CD14-positive monocyte (primary cell): ENCODE data around the gene CUL4A. TPM values are rescaled to one million over a fixed set of nuclear protein-coding genes. Genes with fewer than 3 reads are reported as not detected.

Experiments used
- DNase-seq, 3 donors: peaks; one replicate each; pipeline ENCODE4 v3.0.0-alpha.2; 2011 to 2022
- H2AFZ ChIP-seq: 2 replicates; pipeline ENCODE4 v1.6.0; 2012; ENCODE audit warnings: mild to moderate bottlenecking, low read depth, low read length, inconsistent platforms; ENCODE audit not compliant: insufficient read depth, poor library complexity, severe bottlenecking
- H3K27ac ChIP-seq, 2 donors: 1 replicate in 1 of 2; 2 replicates in 1 of 2; pipeline ENCODE4 v1.5.1; 2012 to 2013; ENCODE audit warnings: low read length in 2 of 2, control low read depth in 1 of 2, inconsistent platforms in 1 of 2, low read depth in 1 of 2, mild to moderate bottlenecking in 1 of 2
- H3K27me3 ChIP-seq, 2 donors: one replicate each; pipeline versions ENCODE4 v1.6.0 to v1.6.1; 2011 to 2013; ENCODE audit warnings: low read length in 2 of 2; ENCODE audit not compliant: control insufficient read depth in 2 of 2, insufficient read depth in 2 of 2
- H3K36me3 ChIP-seq, 2 donors: replicated peaks in 1 of 2; 1 replicate in 1 of 2; 2 replicates in 1 of 2; pipeline versions ENCODE4 v1.5.1 to v1.6.1; 2012 to 2013; ENCODE audit warnings: low read length in 2 of 2, control low read depth in 1 of 2, inconsistent platforms in 1 of 2, mild to moderate bottlenecking in 1 of 2; ENCODE audit not compliant: insufficient read depth in 2 of 2, control insufficient read depth in 1 of 2
- H3K4me1 ChIP-seq, 2 donors: 1 replicate in 1 of 2; 2 replicates in 1 of 2; pipeline versions ENCODE4 v1.5.1 to v1.6.1; 2012 to 2013; ENCODE audit warnings: low read length in 2 of 2, control low read depth in 1 of 2, inconsistent platforms in 1 of 2, mild to moderate bottlenecking in 1 of 2, moderate library complexity in 1 of 2; ENCODE audit not compliant: insufficient read depth in 2 of 2, control insufficient read depth in 1 of 2
- H3K4me2 ChIP-seq: replicated peaks from 2 replicates; pipeline ENCODE3; 2012; ENCODE audit warnings: low read length, moderate library complexity, mild to moderate bottlenecking; ENCODE audit not compliant: poor library complexity, severe bottlenecking; ENCODE audit errors: extremely low read depth
- H3K4me3 ChIP-seq, 3 experiments: fragments of 200-600 bp in 1 of 3; sonication (generic) in 1 of 3; replicated peaks in 1 of 3; 1 replicate in 2 of 3; 2 replicates in 1 of 3; pipeline ENCODE4 v1.5.1; 2011 to 2013; ENCODE audit warnings: low read length in 3 of 3, mild to moderate bottlenecking in 3 of 3, control low read depth in 2 of 3, low read depth in 2 of 3, inconsistent platforms in 1 of 3, moderate library complexity in 1 of 3
- H3K79me2 ChIP-seq: 2 replicates; pipeline ENCODE4 v1.6.0; 2012; ENCODE audit warnings: mild to moderate bottlenecking, control low read depth, inconsistent platforms, low read length, moderate library complexity; ENCODE audit not compliant: insufficient read depth
- H3K9ac ChIP-seq: 2 replicates; pipeline ENCODE4 v1.6.0; 2017; ENCODE audit warnings: low read length, mild to moderate bottlenecking; ENCODE audit not compliant: insufficient read depth, poor library complexity, severe bottlenecking
- H3K9me3 ChIP-seq, 2 donors: replicated peaks in 1 of 2; 1 replicate in 1 of 2; 2 replicates in 1 of 2; pipeline versions ENCODE4 v1.5.1 to v1.6.1; 2012 to 2013; ENCODE audit warnings: low read length in 2 of 2, control low read depth in 1 of 2; ENCODE audit not compliant: control insufficient read depth in 1 of 2, insufficient read depth in 1 of 2
- H4K20me1 ChIP-seq: 2 replicates; pipeline ENCODE4 v1.6.0; 2012; ENCODE audit warnings: mild to moderate bottlenecking, low read length, control low read depth, moderate library complexity; ENCODE audit not compliant: insufficient read depth
- H3K27ac Mint-ChIP-seq, 7 donors: one replicate each; pipeline ENCODE4 v1.8.0; 2020; ENCODE audit warnings: mild to moderate bottlenecking in 7 of 7, mixed read lengths in 7 of 7, moderate library complexity in 6 of 7, inconsistent platforms in 2 of 7
- H3K27me3 Mint-ChIP-seq, 3 donors: one replicate each; pipeline ENCODE4 v1.8.0; 2021 to 2022; ENCODE audit warnings: low read depth in 3 of 3, mild to moderate bottlenecking in 3 of 3, mixed read lengths in 3 of 3, moderate library complexity in 3 of 3, inconsistent platforms in 1 of 3
- H3K36me3 Mint-ChIP-seq, 2 donors: one replicate each; pipeline ENCODE4 v1.8.0; 2020; ENCODE audit warnings: mixed read lengths in 2 of 2, inconsistent platforms in 1 of 2, mild to moderate bottlenecking in 1 of 2
- H3K4me1 Mint-ChIP-seq: one replicate; pipeline ENCODE4 v1.8.0; 2020; ENCODE audit warnings: mild to moderate bottlenecking, mixed read lengths
- H3K4me3 Mint-ChIP-seq, 2 donors: one replicate each; pipeline ENCODE4 v1.8.0; 2020; ENCODE audit warnings: mild to moderate bottlenecking in 2 of 2, mixed read lengths in 2 of 2, moderate library complexity in 1 of 2
- H3K9me3 Mint-ChIP-seq, 7 donors: one replicate each; pipeline ENCODE4 v1.8.0; 2020 to 2022; ENCODE audit warnings: mixed read lengths in 7 of 7, mild to moderate bottlenecking in 6 of 7, moderate library complexity in 6 of 7, inconsistent platforms in 2 of 7
- CTCF ChIP-seq: fragments of 200-600 bp; IDR thresholded peaks from one replicate; pipeline ENCODE4 v1.8.0; 2022; ENCODE audit warnings: antibody characterized with exemption, mild to moderate bottlenecking
- WGBS: methylation state at CpG from one replicate; pipeline ENCODE4 v1.1.5; 2013; ENCODE audit warnings: missing lambda C conversion rate; ENCODE audit not compliant: insufficient coverage; 5-methylcytosine and 5-hydroxymethylcytosine counted together
- intact Hi-C, 2 donors: fragments of 100-400 bp; cut with micrococcal nuclease; formaldehyde crosslinking; loops; one replicate each; pipeline versions ENCODE4 v1.15.0 to v1.15.1; 2023
- polyA plus RNA-seq, 3 donors: library from polyadenylated mRNA; depleted of rRNA in 1 of 3; unstranded in 2 of 3; stranded (reverse) in 1 of 3; fragments of 300-500 nt in 2 of 3; fragments of >200 nt in 1 of 3; fragmentation: Illumina TruSeq in 2 of 3; gene quantifications; 1 replicate in 2 of 3; 2 replicates in 1 of 3; pipeline ENCODE4 v1.2.3, GENCODE V29; 2012 to 2021

Gene CUL4A
- polyA plus RNA-seq, 3 donors = 32.0 to 53.9 (median 33.7) TPM

GRCh38 chr13:113224486-113224885 is 15.1 kb downstream of the CUL4A start:
- Histone ChIP-seq H3K27me3 (no peaks in the 10 kb centered on the region), H3K4me2 (no peak overlapping the region), H3K4me3 (no peak overlapping the region), H3K4me1 (no peaks in the 10 kb centered on the region), H3K9ac (no peak overlapping the region), H3K27ac (no peak overlapping the region), H3K9me3 (no peaks in the 10 kb centered on the region), H4K20me1 (peaks cover 83% of the 10 kb centered on the region), H3K36me3 (peaks cover 89 to 100% of the 10 kb centered on the region in 2 donors), H2AFZ (no peak overlapping the region), H3K79me2 (peaks cover 44% of the 10 kb centered on the region)
- no peak for TF ChIP-seq CTCF
- H3K27ac Mint-ChIP-seq = peak overlapping the region in 2 of 7 donors; percentile 11 to 46
- H3K4me1 Mint-ChIP-seq = no peaks in the 10 kb centered on the region
- H3K4me3 Mint-ChIP-seq = no peak overlapping the region
- 93% methylated on average over 9 of the region's 10 CpGs for WGBS
- peaks cover 0 to 1% (median 0%) of the 10 kb centered on the region in 7 donors for H3K9me3 Mint-ChIP-seq
- DNase-seq = no peak
- no peaks in the 10 kb centered on the region for H3K27me3 Mint-ChIP-seq
- intact Hi-C loops = no loop called here
- peaks cover 83 to 97% of the 10 kb centered on the region in 2 donors for H3K36me3 Mint-ChIP-seq

GRCh38 chr13:113225515-113225914 is 16.1 kb downstream of the CUL4A start:
- peaks cover 74% of the 10 kb centered on the region for H4K20me1 ChIP-seq
- no peak overlapping the region for H2AFZ ChIP-seq
- intact Hi-C loops = no loop called here
- no peaks in the 10 kb centered on the region for H3K4me1 Mint-ChIP-seq
- H3K36me3 ChIP-seq = peaks cover 88 to 100% of the 10 kb centered on the region in 2 donors
- no peaks in the 10 kb centered on the region for H3K9me3 ChIP-seq
- H3K27ac ChIP-seq = peak overlapping the region in 1 of 2 donors; percentile 20
- no peak for TF ChIP-seq CTCF
- no peak for DNase-seq
- H3K36me3 Mint-ChIP-seq = peaks cover 82 to 96% of the 10 kb centered on the region in 2 donors
- H3K9me3 Mint-ChIP-seq = no peaks in the 10 kb centered on the region
- H3K4me1 ChIP-seq = no peaks in the 10 kb centered on the region
- no peak overlapping the region for H3K4me3 ChIP-seq
- no peak overlapping the region for H3K4me2 ChIP-seq
- peaks cover 34% of the 10 kb centered on the region for H3K79me2 ChIP-seq
- H3K9ac ChIP-seq = no peak overlapping the region
- 99% methylated on average over 7 of the region's 7 CpGs for WGBS
- no peak overlapping the region for H3K27ac Mint-ChIP-seq
- H3K27me3 Mint-ChIP-seq = no peaks in the 10 kb centered on the region
- H3K27me3 ChIP-seq = no peaks in the 10 kb centered on the region
- H3K4me3 Mint-ChIP-seq = no peak overlapping the region
